H54 (cell line): ENCODE results near the gene CD3D.

ENCODE experiments used
- DNase-seq: peaks from one replicate; pipeline ENCODE4 v3.0.0; 2011; ENCODE audit warnings: low spot score, mixed read lengths; ENCODE audit not compliant: insufficient read length
- FAIRE-seq: peaks from 3 replicates; lab custom pipeline; 2011; peaks lifted over from hg19 to GRCh38; lab: Jason Lieb, UNC
- POLR2A ChIP-seq: IDR thresholded peaks from 2 replicates; pipeline ENCODE4 v1.6.1; 2011; ENCODE audit warnings: low read depth, mild to moderate bottlenecking, low read length

The CD3D gene

GRCh38 chr11:118342503-118343161 is at the start of gene CD3D:
TSS of gene CD3D (minus strand) at chr11:118342705. CDS start at chr11:118342607, 98 bp downstream.
- no peak for TF ChIP-seq POLR2A
- FAIRE-seq (no peak), DNase-seq (no peak)

GRCh38 chr11:118383657-118384056 is 41.2 kb upstream of the CD3D start:
- FAIRE-seq (no peak), DNase-seq (no peak)
- no peak for TF ChIP-seq POLR2A

DNA sequence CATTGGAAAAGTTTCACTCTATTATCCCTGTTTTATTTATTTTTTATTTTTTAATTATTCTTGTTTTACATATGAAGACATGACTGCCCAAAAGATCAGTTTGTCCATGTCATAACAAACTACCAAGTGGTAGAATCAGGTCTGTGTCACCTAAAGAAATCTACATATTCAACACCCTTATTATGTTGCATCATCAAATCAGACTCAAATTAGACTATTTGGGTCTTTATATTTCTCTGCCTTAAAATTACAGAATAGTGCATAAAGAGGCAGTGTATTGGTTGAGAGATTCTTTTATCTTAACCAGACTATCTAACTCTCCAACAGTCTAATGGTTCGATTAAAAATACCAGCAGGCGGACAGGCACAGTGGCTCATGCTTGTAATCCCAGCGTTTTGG is 40.4 kb upstream of the CD3D start:
- TF ChIP-seq POLR2A = no peak
- DNase-seq = no peak
- FAIRE-seq = no peak

DNA sequence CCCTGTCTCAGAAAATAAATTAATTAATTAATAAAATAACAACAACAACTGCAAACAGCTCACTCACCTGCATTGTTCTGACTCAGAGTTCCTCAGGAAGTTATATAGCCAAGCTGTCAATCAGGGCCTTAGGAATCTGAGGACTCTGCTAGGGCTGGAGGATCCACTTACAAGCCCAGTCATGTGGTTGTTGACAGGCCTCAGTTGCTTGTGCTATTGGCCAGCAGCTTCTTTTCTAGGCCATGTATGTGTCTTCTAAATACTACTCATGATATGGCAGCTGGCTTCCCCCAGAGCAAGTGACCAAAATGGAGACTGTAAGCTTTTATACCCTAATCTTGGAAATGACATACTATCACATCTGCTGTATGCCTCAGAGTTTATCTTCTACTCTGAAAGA is 38.1 kb upstream of the CD3D start:
- no peak for TF ChIP-seq POLR2A
- FAIRE-seq (no peak), DNase-seq (no peak)

- no peak for TF ChIP-seq POLR2A
- FAIRE-seq (no peak), DNase-seq (no peak)
Observed at GRCh38 chr11:118379497-118379896, 37.0 kb upstream of the CD3D start.

GRCh38 chr11:118375978-118376377 is 33.5 kb upstream of the CD3D start:
- FAIRE-seq (no peak), DNase-seq (no peak)
- no peak for TF ChIP-seq POLR2A

- no peak for TF ChIP-seq POLR2A
- DNase-seq = no peak
- no peak for FAIRE-seq
Observed at GRCh38 chr11:118374729-118375128, 32.2 kb upstream of the CD3D start.

GRCh38 chr11:118373871-118374270 is 31.4 kb upstream of the CD3D start:
- TF ChIP-seq POLR2A = no peak
- DNase-seq (no peak), FAIRE-seq (no peak)

GRCh38 chr11:118373263-118373662 is 30.8 kb upstream of the CD3D start:
- no peak for DNase-seq
- no peak for FAIRE-seq
- TF ChIP-seq POLR2A = no peak

DNA sequence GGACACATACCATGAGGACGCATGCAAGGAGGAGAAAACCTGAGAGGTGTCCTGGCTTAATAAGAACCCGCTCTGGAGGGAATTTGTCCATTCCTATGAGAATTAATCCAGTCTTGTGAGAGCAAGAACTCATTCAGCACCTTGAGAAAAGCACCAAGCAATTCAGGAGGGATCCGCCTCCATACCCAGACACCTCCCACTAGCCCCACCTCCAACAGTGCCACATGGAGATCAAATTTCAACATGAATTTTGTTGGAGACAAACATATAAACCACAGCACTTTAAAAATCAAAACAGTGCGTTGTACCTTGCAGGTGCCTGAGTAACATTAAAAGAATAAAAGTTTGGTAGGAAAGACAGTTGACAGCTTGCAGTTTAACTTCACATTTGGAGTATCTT is 28.3 kb upstream of the CD3D start:
- no peak for TF ChIP-seq POLR2A
- DNase-seq = no peak
- no peak for FAIRE-seq

GRCh38 chr11:118366287-118366686 is 23.8 kb upstream of the CD3D start:
- DNase-seq (no peak), FAIRE-seq (no peak)
- no peak for TF ChIP-seq POLR2A

DNA sequence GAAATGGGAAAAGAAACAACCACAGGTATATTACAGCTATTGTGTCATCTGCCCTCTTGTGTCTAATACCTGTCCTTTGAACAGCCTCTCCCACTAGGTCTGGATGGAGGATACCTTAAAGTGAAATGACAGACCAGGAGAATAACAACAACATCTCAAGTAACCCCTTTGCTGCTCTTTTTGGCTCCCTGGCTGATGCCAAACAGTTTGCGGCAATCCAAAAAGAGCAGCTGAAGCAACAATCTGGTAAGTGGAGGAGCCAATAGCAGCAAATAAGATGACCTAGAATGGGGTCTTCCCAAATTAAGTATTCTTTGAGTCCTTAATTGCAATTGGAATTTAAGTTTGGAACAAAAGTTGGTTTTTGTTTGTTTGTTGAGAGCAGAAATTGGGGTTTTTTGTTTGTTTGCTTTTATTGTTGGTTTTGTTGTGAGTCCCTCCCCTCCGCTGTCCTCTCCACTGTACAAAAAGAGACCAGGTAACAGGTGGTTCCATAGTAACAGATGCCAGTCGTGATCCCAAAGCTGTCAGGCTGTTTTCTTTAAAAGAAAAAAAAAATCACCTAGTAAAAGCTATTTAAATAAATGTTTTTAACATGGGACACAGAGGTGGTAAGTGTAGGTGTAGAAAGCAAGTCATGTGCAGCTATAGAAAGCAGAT is 22.6 kb upstream of the CD3D start:
- TF ChIP-seq POLR2A = no peak
- FAIRE-seq (no peak), DNase-seq (no peak)

DNA sequence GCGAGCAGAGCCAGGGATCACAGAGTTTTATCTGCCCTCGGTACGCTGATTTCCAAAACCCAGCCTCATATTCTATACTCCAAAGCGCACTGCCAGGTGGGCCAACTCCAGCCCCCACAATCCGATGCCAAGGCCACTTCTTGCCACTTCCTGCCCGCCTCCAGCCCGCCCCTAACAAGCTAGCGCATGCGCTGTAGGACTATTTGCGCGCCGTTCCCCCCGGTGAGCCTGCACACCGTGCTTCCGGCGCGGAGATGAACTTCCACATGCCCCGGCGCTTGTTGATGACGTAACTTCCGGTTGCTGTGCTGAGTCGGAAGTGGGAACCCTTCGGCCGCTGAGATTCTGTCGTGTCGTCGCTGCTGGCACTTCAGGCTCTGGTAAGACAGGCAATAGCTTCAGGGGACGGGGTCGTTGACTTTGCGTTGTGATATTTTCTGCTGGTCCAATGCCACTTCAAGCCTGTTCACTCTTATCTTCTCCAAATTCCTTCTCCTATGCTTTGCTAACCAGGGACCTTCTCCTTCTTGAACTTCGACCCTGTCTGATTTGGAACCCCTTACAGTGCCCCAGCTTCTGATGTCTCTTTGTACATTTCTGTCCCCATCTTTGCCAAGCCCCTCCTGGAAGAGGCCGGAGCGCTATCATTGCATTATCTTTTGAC is 16.9 kb upstream of the CD3D start, which contains the start of gene UBE4A:
TSS of gene UBE4A (plus strand) at position 306 of the 664 bp plus-strand sequence. CDS start 5,481 bp downstream, outside the sequence.
- peak; percentile 71 for FAIRE-seq
- peak; percentile 62 for DNase-seq
- peak; percentile 63 for TF ChIP-seq POLR2A

GRCh38 chr11:118358071-118358470 is 15.6 kb upstream of the CD3D start:
- no peak for FAIRE-seq
- DNase-seq = no peak
- no peak for TF ChIP-seq POLR2A
